ENCODE results near the gene BSND.

The BSND gene

DNA sequence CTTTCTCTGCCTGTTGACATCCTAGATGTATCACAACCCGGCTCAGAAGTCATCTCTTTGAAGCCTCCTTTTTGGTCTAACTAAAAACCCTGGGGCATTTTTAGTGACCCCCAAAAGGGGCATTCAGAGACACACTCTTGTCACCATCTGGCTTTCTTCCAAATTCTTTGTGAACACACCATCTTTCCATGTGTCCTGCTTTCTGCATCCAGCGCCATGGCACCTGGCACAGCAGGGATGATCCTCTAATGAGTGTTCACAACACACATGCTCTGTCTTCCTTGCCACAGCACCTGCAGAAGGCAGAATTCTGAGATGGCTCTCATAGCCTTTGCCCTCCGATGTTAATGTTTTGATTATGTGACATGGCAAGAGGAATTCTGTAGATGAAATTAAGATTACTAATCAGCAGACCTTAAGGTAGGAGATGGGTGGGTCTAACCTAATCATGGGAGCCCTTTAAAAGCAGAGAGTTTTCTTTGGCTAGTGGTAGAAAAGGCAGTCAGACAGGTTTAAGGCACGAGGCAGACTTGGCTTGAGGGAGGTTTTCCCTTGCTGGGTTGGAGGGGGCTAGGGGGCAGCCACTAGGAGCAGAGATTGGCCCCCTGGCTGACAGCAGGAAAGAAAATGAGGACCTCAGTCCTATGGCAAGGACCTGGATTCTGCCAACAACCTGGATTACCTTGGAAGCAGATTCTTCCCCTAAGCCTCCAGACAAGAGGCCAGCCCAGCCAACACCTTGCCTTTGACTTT, 23.2 kb upstream of the BSND start:
- DNase-seq (ENCODE audit: low read depth in 2 of 2) = no peak

GRCh38 chr1:54976747-54977146, 22.0 kb upstream of the BSND start:
- no peak for DNase-seq (ENCODE audit: low read depth in 2 of 2)

- DNase-seq (ENCODE audit: low read depth in 2 of 2) = no peak
Measured at GRCh38 chr1:54977533-54978297, 21.0 kb upstream of the BSND start.

DNA sequence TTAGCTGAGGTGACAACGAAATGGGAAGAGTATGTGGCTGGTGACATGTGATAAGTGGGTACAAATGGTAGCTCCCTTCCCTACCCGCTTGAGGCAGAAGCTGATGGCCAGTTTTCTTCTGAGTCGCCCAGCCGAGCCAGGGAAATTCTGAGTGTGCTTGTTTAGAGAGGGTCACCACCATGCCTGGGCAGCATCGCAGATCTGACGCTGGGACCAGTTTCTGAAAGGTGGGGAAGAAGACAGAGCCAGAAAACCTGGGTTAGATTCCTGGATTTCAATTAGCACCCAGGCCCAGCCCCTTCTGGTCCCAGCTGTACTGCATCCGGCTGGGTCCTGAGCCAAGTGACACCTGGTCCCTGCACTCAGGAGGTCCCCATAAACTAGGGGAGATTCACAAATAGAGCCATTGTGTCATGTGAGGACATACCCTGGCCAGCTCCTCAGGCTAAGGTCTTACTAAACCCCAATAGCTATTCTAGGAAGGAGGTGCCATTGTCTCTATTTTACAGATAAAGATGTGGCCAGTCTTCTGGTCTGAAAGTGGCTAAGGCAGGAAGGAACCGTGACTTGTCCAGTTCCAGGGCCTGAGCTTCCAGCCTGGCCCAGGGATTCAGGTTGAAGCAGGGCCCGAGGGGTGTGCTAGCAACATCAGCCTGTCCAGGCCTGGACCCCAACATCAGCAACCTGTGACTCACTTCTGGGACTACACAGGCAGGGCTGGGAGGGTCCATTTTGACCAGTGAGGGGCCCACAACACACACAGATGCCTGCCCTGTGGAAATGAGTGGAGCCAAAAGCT, 20.0 kb upstream of the BSND start:
- DNase-seq (ENCODE audit: low read depth in 2 of 2) = no peak

- no peak for DNase-seq (ENCODE audit: low read depth in 2 of 2)
Measured at GRCh38 chr1:54979327-54979891, 19.3 kb upstream of the BSND start.

DNA sequence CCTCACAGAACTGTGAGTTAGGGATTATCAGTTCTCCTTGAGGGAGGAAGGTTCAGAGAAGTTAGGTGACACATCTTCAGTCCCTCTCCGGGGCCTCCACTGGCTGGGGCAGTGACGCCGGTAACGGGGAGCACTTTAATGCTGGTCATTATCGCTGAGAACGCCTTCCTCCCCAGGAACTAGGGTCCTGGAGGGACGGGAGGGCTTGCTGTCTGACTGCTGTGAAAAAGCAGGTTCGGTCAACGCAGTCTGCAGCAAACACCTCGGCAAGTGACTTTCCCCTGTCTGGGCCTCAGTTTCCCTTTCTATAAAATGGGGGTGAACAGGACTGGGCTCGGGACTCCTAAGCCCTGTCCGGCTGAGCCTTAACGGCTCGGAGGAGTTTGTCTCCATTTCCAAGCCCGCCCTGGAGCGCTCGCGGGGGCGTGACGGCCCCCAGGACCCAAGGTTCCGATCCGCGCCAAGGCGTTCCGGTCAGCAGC, 18.6 kb upstream of the BSND start:
- DNase-seq (ENCODE audit: low read depth in 2 of 2) = no peak

DNA sequence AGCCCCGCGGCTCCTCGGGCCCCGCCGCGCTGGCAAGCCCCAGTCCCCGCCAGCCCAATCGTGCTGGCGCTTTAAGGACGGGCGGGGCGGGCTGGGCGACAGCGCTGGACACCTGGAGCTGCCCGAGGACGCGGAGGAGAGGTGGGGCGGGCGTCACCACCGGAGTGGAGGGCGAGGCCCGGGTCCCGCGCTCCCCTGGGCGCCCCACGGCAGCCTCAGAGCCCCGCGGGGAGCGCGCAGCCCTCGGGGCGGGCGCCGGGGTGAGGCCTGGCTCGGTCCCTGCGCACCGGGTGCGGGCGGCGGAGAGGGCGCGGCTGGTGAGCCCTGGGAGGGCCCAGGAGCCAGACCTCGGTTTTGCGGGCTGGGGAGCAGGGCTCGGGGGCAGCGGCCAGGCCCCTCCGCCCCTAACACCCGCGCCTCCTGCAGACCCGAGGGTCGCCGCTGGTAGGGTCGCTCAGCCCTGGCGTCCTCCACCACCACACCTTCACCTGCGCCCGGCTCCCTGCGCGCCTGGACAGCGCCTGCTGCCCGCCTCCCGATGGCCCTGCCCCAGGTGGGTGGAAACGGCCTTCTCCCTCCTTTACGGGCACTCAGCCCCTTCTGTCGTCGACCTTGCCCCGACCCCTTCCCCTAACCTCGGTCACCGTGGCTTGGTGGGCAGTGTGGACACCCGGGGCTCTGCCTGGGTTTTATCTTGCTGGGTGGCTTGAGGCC, 18.0 kb upstream of the BSND start, which contains the start of gene TMEM61:
TSS of gene TMEM61 (plus strand) at position 101 of the 714 bp plus-strand sequence. CDS start at position 539, 438 bp downstream.
- DNase-seq (ENCODE audit: low read depth in 2 of 2) = no peak

GRCh38 chr1:54981466-54981865, 17.3 kb upstream of the BSND start:
- DNase-seq (ENCODE audit: low read depth in 2 of 2) = no peak

GRCh38 chr1:54982739-54983138, 16.0 kb upstream of the BSND start:
- no peak for DNase-seq (ENCODE audit: low read depth in 2 of 2)

DNA sequence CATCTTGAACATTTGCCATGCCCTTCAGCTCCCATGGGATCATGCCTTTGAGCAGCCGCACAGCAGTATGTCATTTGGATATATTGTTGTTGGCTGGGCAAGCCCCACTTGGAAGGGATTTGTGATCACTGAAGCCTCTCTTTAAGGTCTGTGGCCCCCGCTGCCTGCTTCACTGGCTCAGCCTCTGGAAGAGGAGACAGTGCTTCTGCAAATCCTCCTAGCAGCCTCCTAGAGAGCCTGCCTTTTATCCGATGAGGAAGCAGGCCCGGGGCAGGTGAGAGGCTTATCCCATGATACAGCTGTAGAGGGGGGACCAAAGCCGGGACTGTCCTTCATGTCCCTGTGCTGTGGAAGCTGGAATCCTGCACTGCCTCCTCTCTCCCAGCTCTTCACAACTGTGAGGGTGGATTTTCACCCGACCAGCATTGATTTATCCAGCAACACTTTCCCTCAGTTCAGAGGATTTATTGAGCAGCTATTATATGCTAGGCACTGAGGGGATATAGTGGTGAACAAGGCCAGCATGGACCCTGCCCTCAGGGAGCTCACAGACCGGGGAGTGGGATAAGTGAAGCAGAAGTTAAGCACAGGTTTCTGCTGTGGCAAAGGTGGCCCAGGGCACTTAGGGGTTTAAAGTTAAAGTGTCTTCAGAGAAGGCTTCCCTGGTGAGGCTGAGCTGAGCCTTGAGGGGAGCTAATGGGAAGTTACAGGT, 14.4 kb upstream of the BSND start:
- no peak for DNase-seq (ENCODE audit: low read depth in 2 of 2)

DNA sequence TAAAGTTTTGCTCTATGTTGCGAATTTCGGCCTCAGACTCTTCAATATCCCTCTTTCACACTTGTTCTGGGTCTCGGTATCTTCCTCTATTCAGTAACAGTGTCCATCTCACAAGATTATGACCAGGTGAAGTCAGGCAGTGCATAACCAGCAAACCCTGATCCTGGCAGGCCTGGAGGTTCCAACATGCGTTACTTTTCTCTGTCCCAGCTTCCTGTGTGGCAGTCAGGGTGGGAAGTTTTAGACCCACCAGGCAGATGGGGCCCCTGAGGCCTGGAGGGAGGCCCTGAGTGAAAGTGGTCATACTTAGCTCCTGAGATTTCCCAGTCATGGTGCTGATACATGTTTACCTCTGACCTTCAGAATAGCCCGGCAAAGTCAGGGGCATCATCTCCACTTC, 13.2 kb upstream of the BSND start:
- DNase-seq (ENCODE audit: low read depth in 2 of 2) = no peak

GRCh38 chr1:54986025-54986424, 12.7 kb upstream of the BSND start:
- DNase-seq (ENCODE audit: low read depth in 2 of 2) = no peak

DNA sequence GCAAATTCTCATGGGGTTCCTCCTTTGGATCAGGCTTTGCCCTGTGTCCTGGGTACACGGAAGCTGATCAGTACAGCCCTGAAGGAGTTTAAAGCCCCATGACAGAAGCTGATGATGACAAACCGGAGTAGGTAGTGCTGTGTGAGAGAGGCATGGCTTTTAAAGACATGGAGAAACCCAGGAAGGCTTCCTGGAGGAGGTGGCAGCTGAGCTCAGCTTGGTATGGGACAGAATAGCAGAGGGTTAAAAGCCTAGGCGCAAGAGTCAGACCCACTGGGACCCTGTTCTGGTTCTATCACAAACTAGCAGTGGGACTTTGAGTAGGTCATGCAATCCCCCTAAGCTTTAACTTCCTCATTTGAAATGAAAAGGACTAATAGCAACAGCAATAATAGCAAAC, 12.2 kb upstream of the BSND start:
- no peak for DNase-seq (ENCODE audit: low read depth in 2 of 2)

DNA sequence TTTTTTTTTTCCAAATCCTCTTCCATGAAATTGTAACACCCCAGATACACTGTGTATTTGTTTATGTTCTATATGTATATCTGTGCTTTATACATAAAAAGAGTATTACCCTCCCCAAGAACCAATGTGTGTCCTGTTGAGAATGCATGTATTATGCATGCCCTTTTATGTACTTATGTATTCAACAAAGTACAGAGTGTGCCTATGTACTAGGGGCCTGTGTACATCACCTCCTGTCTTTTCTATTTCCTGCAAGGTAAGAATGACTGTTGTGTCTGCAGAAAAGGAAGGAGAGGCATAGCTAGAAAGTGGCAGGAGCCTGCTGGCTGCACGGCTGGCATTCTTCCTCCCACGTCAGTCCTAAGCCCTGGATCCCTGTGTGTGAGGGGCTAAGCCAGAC, 11.3 kb upstream of the BSND start:
- no peak for DNase-seq (ENCODE audit: low read depth in 2 of 2)

DNA sequence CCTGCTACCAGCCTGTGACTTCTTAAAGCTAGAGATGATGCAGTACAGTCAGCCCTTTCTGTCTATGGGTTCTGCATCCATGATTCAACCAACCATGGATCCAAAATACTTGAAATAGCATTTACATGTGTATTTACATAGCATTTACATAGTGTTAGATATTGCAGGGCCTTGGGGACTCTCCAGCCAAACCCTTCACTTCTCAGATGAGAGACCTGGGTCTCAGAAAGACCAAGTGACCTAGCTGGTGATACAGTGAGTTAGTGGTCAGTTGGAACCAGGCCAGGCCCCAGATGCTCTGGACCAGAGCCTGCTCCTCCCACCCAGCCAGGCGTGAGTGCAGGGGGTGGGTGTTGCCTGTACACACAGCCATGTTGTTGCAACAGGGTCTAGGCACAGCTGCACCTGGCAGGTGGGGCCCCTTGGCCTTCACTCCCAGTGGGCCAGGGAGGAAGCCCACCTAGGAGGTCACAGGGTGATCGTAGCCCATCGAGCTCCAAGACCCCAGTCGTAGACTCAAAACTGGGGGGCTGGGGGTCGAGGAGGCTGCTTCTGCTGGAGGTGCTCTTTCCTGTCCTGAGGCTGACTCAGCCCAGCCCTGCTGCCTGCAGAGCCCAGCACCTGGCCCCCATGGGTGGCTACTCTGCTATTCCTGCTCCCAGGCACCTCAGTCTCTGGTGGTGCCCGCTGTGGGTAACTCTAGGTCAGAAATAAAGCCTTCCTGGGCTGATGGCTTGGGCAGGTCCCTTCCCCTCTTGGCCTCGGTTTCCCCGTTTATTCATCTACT, 10.6 kb upstream of the BSND start:
- DNase-seq (ENCODE audit: low read depth in 2 of 2) = no peak

- no peak for DNase-seq (ENCODE audit: low read depth in 2 of 2)
Measured at GRCh38 chr1:54988975-54989374, 9.8 kb upstream of the BSND start.

- DNase-seq (ENCODE audit: low read depth in 2 of 2) = no peak
Measured at GRCh38 chr1:54989473-54989872, 9.3 kb upstream of the BSND start.

DNA sequence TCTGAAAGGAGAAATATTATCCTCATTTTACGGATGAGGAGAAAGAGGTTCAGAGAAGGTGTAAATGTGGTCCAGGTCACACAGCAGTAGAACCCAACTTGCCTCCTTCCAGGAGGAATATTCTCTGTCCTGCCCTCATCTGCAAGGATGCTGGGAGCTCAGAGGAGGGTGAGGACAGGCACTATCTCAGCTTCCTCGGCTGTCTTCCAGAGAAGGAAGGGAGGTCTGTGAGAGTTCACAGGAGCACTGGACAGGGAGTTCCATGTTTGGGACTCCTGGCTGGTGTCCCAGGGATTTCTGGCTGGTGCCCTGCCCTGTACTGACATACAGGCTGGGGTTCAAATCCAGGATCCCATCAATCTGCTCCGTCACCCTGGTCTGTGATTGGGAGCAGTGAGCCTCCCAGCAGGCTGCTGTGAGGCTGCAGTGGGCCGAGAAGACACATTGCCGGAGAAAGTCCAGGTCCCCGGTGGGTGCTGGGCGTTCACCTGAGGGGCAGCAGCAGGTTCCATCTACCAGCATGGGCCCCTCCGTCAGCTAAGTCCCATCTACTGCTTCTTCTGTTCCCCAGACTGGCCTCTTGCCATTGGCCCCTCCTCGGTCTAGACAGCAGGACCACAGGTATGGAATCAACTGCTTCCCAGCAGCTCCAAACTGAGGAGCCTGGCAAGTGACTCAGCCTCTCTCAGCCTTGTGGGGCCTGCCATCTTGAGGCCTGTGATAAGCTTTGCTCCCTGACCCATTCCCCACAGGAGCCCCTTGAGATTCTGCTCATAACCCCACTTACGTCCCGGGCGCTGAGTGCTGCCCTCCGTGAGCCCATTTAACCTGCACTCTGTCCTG, 8.5 kb upstream of the BSND start:
- no peak for DNase-seq (ENCODE audit: low read depth in 2 of 2)

DNA sequence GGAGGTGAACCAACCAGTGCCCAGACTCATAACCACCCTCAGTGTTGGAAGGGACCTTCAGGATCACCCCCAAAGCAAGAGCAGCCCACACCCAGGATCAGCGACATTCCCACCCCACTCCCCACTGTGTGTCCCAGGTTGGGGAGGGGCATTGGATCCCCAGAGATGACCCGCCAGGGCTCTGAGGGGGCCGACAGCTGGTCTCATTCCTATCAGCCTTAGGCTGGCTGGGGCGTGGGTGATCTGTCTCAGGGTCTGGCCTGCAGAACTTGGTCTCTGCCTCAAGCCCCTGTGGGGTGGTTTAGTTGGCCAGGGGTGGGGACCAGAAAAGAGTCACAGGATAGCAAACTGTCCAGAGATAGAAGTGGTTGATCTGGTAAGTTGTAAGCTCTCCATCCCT, 7.8 kb upstream of the BSND start:
- DNase-seq (ENCODE audit: low read depth in 2 of 2) = no peak
